ENCODE results near the gene ACTRT2. TPM values are rescaled to one million over a fixed set of nuclear protein-coding genes. Genes with fewer than 3 reads are reported as not detected.

The ACTRT2 gene
- total RNA-seq, 1 experiment from 2014 or later = not detected

GRCh38 chr1:3035563-3036446 is 14.5 kb downstream of the ACTRT2 start:
- Mint-ChIP-seq H3K36me3 (ENCODE audit: insufficient read depth, unreplicated experiment) (no peaks in the 10 kb centered on the region), H3K4me1 (ENCODE audit: low read depth, unreplicated experiment) (no peaks in the 10 kb centered on the region), H3K4me3 (ENCODE audit: low read depth, unreplicated experiment) (no peak overlapping the region), H3K9me3 (ENCODE audit: low read depth, unreplicated experiment) (no peaks in the 10 kb centered on the region), H3K27ac (ENCODE audit: unreplicated experiment) (no peak overlapping the region), H3K27me3 (ENCODE audit: unreplicated experiment) (peaks cover 34% of the 10 kb centered on the region)
- intact Hi-C loops (cut with micrococcal nuclease; ENCODE audit: unreplicated experiment) = no loop called here
- TF ChIP-seq CTCF (IDR thresholded peaks at IDR 0.05; ENCODE audit: unreplicated experiment) = no peak
- no TSS peak for BruUV-seq (replicated peaks)
- no peak for DNase-seq
- CTCF ChIA-PET = no interaction called here

GRCh38 chr1:3036447-3037280 is 15.4 kb downstream of the ACTRT2 start:
- no peaks in the 10 kb centered on the region for H3K9me3 Mint-ChIP-seq (ENCODE audit: low read depth, unreplicated experiment)
- H3K27me3 Mint-ChIP-seq (ENCODE audit: unreplicated experiment) = peaks cover 33% of the 10 kb centered on the region
- CTCF ChIA-PET = no interaction called here
- no peak for TF ChIP-seq CTCF (IDR thresholded peaks at IDR 0.05; ENCODE audit: unreplicated experiment)
- H3K27ac Mint-ChIP-seq (ENCODE audit: unreplicated experiment) = no peak overlapping the region
- no TSS peak for BruUV-seq (replicated peaks)
- no peaks in the 10 kb centered on the region for H3K4me1 Mint-ChIP-seq (ENCODE audit: low read depth, unreplicated experiment)
- DNase-seq = no peak
- intact Hi-C loops (cut with micrococcal nuclease; ENCODE audit: unreplicated experiment) = no loop called here
- no peaks in the 10 kb centered on the region for H3K36me3 Mint-ChIP-seq (ENCODE audit: insufficient read depth, unreplicated experiment)
- H3K4me3 Mint-ChIP-seq (ENCODE audit: low read depth, unreplicated experiment) = no peak overlapping the region

- Mint-ChIP-seq H3K9me3 (ENCODE audit: low read depth, unreplicated experiment) (no peaks in the 10 kb centered on the region), H3K27ac (ENCODE audit: unreplicated experiment) (no peak overlapping the region), H3K27me3 (ENCODE audit: unreplicated experiment) (peaks cover 25% of the 10 kb centered on the region), H3K36me3 (ENCODE audit: insufficient read depth, unreplicated experiment) (no peaks in the 10 kb centered on the region), H3K4me3 (ENCODE audit: low read depth, unreplicated experiment) (no peak overlapping the region), H3K4me1 (ENCODE audit: low read depth, unreplicated experiment) (no peaks in the 10 kb centered on the region)
- BruUV-seq (replicated peaks) = no TSS peak
- intact Hi-C loops (cut with micrococcal nuclease; ENCODE audit: unreplicated experiment) = no loop called here
- no peak for DNase-seq
- CTCF ChIA-PET = no interaction called here
- no peak for TF ChIP-seq CTCF (IDR thresholded peaks at IDR 0.05; ENCODE audit: unreplicated experiment)
Observed at GRCh38 chr1:3037281-3038040, 16.2 kb downstream of the ACTRT2 start.

GRCh38 chr1:3038113-3038551 is 16.9 kb downstream of the ACTRT2 start:
- CTCF ChIA-PET = no interaction called here
- Mint-ChIP-seq H3K9me3 (ENCODE audit: low read depth, unreplicated experiment) (no peaks in the 10 kb centered on the region), H3K36me3 (ENCODE audit: insufficient read depth, unreplicated experiment) (no peaks in the 10 kb centered on the region), H3K4me1 (ENCODE audit: low read depth, unreplicated experiment) (no peaks in the 10 kb centered on the region), H3K27ac (ENCODE audit: unreplicated experiment) (no peak overlapping the region), H3K27me3 (ENCODE audit: unreplicated experiment) (peaks cover 18% of the 10 kb centered on the region), H3K4me3 (ENCODE audit: low read depth, unreplicated experiment) (no peak overlapping the region)
- intact Hi-C loops (cut with micrococcal nuclease; ENCODE audit: unreplicated experiment) = no loop called here
- no peak for DNase-seq
- no peak for TF ChIP-seq CTCF (IDR thresholded peaks at IDR 0.05; ENCODE audit: unreplicated experiment)
- BruUV-seq (replicated peaks) = no TSS peak

All from Calu3 (cell line).